Amniotic stem cell (primary cell): Measurements from ENCODE around the gene CASD1.

ENCODE experiments used
- DNase-seq: peaks from one replicate; lab custom pipeline; 2025; lab: John Stamatoyannopoulos, UW

CASD1 gene

DNA sequence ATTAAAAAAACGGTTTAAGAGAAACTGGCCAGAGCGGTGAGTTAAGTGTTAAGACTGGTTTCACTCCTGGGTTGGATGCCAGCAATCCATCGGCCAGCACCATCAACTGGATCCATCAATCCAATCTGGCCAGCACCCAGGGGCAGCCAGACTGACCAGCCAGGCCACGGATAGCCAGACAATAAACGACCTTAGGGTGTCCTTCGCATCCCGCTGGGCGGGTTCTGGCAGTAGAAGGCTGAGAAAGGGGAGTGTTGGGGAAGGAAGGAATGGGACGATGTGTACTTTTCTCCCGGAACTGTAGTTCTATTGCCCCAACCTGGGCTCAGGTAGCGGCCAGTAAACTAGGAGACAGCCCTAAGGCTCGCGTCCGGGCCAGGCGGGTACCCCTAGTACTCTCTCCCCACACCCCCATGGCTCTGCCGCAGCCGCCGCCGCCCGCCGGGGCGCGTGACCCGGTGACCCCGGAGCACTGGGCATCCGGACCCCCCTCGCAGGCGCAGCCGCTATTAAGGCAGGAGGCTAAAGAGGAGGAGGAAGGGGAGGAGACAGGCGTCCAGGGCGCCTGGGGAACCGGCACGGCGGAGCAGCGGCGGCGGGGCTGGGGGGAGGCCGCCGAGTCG is at the start of gene CASD1:
TSS of gene CASD1 (plus strand) at position 546 of the 623 bp plus-strand sequence. CDS start 276 bp downstream, outside the sequence.
- no peak for DNase-seq

DNA sequence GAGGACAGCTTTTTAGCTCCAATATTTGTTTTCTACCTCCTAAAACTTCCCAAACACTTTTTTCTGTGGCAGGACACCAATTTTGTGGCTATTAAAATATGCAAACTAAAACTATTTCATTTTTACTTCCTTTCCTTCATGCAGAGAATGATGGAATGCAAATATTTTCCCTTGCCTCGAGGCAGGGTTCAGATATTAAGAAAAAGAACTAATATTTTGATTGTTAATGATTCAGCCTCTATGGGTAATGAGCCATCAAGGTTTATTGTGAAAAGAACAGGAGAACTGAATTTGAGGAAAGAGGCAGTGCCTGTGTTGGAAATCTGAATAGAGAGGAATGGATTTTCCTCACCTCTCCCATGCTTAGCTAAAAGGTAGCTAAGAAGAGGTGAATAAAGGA is 43.1 kb upstream of the CASD1 start:
- no peak for DNase-seq

DNA sequence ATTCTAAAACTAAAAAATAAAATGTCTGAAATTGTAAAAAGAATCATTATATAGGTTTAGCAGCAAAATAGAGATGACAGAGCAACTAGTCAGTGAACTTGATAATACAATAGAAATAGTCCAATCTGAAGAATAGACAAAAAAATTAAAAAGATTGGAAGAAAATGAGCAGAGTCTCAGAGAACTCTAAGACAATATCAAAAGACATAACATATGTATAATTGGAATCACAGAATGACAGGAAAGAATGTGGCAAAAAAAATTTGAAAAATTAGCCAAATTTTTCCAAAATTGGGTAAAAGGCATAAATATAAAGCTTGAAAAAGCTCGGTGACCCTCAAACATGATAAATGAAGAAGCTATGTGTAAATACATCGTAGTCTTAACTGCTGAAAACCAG is 38.0 kb upstream of the CASD1 start:
- DNase-seq: no peak

DNA sequence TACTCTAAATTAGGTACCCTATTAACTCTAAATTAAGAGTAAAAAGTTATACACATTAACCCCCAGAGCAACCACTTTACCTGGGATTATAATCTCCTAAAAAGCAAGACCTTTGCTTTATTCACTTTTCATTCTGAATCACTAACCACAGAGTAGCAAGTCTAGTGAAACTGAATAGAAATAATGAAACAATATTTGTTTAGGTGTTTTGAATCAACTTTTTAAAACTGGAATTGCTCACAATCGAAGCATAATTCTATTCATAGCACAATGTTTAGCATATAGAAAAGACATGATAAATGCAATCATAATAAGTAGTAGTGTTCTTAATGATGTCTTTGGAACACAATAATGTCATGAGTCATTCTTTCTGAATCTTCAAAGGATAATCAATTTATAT is 37.0 kb upstream of the CASD1 start:
- no peak for DNase-seq

DNA sequence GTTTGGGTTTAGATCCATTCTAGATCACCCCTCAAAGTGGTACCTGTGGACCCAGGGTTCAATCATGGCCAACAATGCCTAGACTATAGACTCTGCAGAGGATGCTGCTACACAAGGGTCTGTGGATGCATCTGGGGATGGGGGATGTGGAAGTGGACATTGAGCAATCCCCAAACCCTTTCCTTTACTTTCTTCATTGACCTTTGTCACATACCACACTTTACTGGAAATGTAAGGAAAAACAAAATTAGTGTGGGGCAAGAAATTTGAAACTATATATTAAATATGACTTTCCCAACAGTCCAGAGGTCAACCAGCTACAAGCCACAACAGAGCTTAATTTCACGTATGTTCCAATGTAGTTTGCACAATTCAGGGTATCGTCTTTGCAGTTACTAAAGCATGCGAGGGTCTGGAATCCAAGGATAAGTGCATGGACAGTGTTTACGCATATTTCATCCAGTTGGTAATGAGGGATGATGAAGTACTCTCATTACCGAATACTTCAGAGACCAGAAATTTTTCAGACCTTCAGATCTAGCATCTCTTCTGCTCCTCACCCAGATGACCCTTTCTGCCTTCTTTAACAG is 33.3 kb upstream of the CASD1 start:
- DNase-seq: no peak

DNA sequence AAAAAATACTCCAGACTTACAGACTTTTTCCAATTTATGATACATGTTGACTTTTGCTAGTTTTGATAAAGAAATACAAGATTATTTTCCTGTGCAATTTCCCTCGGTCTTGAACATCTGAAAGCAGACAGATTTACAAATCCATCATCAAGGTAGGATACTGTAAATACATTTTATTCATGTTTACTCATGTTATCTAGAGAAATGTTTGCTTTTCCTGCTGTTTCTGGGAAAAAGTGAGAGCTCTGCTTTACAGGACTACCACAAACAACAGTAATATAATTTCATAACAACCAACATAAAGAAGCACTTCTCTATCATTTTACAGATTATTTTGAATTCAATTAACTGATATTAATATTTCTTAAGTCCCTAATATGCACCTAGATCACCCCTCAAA is 31.7 kb upstream of the CASD1 start:
- DNase-seq: no peak

DNA sequence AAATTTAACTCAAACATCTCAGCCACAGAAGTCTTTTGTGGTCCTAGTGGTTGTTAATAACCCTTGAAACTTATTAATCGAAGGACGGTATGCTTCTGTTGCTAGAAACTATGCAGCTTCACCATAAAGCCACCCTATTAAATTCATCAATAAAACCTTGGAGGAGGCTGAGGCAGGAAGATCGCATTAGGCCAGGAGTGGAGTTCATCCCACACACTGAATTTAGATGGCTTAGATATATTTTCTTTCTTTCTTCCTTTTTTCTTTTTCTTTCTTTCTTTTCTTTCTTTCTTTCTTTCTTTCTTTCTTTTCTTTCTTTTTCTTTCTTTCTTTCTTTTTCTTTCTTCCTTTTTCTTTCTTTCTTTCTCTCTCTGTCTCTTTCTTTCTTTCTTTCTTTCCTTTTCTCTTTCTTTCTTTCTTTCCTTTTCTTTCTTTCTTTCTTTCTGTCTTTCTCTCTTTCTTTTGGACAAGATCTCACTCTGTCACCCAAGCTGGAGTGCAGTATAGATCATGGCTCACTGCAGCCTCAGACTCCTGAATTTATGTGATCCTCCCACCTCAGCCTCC is 30.9 kb upstream of the CASD1 start:
- DNase-seq: no peak

DNA sequence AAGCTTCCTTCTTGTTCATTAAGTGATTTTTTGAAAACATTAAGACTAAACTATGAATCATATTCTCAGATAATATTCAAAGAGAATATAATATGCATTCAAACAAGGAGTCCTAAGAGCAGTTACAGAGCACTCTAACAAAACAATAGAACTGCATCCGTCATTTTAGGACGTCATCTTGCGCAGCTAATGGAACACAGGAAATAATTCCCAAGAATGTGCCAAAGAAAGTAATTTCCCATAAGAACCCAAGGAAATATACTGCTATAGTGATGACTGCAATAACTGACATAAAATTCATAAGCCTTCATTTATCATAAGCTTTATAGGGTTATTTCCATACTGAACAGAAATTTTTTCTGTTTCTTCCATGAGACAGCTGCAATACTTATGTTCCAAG is 28.3 kb upstream of the CASD1 start:
- DNase-seq: no peak

DNA sequence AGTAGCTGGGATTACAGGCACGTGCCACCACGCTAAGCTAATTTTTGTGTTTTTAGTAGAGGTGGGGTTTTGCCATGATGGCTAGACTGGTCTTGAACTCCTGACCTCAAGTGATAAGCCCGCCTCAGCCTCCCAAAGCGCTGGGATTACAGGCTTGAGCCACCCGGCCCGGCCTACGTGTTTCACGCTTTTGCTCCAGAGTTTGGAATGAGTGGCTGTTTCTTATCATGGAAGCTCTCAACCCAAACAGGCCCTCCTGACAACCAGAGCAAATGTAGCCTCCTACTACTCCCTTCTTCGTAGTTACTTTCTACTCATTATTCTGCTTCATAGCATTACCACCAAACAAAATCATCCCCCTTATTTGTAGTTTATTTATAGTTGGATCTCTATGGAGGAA is 26.8 kb upstream of the CASD1 start:
- DNase-seq: no peak

DNA sequence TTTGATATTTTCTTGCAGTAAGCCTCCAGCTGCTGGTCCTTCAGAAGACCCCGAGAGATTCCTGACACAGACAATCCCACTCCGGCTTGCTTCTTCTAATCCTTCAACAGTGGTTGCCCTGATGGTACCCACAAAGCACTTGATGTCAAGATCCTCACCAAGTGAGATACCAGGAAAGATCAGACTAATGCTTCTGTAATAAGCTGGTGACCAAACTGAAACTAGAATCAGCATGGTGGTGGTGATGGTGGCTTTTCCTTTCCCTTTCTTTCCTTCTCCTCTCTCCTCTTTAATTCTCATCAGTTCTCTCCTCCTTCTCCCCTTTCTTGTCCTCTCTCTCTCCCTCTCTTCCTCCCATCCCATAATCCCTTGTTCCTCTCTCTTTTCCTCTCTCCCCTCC is 25.8 kb upstream of the CASD1 start:
- DNase-seq: no peak

DNA sequence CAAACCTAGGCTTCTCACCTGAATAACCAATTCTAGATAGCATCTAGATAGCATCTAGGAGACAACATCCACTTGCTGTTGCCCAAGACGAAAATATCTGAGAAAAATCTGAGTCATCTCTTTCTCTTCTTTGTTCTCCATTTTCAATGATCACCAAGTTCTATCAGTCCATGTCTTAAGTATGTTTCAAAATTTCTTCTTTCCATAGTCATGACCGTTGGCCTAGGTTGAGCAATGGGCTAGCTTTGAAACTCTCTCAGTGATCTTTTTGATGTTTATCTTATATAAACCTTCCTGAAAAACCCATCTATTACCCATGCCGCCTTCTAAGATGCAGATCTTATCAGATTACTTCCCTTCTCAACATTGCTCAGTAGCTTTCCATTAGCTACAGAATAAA is 23.4 kb upstream of the CASD1 start:
- no peak for DNase-seq

DNA sequence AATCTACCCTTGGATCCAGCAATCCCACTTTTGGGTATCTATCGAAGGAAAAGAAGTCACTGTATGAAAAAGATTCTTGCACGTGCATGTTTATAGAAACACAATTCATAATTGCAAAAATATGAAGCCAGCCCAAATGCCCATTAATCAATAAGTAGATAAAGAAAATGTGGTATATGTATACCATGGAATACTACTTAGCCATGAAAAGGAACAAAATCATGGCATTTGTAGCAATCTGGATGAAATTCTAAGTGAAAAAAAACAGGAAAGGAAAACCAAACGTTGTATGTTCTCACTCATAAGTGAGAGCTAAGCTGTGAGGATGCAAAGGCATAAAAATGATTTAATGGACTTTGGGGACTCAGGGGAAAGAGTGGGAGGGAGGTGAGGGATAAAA is 18.2 kb upstream of the CASD1 start:
- no peak for DNase-seq

DNA sequence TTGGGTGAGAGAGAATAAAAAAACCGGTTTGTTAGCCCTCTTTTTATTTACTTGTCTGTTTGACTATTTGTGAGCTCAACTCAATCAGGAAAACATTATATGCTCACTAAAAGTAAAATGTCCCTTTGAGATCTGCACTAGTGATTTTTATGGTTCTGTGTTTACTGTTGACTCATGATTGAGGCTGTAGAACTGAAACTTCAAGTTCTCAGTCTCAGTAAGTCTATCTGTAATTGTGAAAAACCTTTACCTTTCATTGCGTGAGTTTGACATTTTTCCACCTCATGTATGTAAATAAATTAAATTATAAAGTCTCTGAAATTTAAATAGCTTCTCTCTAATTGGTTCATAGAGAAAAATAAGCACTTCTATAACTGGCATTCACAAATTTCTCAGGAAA is 17.0 kb upstream of the CASD1 start:
- no peak for DNase-seq

DNA sequence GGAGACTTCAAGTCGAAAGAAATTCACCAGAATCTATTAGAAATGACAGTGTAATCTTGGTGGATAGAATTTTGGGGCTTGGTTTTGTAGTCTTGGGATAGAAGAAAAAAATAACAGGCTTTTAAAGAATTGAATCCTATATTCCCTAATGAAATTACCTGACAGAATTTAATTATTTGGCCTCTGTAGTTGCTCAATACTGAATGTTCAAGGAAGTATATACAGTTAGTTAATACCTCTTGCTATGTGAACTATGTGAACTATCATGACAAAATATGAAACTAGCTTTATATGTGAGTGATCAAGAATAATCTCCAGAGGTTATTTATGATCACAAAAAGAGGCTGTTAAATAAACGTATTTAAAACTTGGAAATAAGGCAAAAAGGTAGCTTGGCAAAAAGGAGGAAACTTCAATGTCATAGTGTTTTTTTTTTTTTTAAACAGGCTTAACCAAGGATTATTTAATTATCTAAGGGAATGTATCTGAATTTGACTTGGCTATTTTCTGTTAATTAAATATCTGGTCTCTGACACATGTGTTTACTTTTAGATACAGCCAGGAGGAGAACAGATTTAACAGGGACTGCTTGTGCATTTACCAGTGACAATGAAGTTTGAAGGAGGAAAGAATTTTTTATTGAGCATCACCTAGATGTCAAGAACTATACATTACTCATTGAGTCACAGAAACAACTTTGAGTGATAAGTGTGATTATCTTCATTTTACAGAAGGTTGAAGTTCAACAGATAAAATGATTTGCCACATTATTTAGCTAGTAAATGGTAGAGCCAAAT is 11.5 kb upstream of the CASD1 start:
- DNase-seq: no peak

DNA sequence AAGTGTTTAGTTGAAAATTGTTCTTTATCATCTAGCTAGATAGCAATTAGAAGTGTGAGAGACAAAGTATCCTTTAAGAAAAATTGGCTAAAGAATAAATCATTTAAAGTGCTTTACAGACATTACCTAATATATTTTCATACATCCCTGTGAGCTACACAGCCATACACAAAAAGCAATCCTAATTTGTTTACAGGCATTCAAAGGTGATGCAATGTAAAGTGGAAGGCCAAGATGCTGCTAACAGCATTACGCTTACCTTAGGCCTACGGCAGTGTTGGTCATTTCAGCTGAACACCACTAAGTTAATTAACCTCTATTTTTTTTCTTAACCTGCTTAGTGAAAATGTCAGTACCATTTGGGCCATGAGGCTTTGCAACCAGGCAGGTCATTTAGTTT is 10.7 kb upstream of the CASD1 start:
- no peak for DNase-seq

DNA sequence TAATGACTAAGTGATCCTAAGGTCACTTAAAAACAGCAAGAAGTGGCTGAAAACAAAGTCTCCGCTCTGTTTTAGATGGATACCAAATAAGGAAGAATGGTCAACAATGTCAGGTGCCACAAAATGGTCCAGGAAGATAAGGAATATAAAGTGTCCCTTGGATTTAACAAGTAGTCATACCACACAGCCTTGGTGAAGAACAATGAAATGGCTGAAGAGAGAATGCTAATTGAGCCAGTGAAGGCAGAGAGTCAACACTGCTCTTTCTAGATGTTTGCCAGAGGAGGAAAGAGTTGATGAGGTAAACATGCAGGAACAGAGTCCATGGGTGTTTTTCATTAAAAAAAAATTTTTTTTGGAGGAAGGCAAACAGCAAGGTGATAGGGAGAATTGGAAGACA is 2.1 kb upstream of the CASD1 start:
- DNase-seq: no peak

DNA sequence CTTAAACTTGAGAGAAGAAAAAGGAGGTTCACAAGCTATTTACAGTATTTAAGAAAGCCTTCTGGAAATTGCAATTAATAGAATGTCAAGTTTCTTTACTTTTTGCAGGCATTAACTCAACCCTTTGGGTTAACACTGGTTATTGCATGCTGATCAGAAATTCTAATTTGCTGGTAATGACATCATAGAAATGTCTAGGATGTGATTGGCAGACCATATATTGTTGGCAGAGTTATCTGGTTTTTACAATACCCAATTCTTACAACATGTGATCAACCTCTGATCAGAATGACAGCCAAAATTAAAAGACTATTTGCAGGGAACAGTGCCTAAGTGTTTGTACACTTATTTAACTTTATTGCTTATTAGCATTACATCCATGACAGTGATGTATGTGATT is 1.6 kb upstream of the CASD1 start:
- no peak for DNase-seq

DNA sequence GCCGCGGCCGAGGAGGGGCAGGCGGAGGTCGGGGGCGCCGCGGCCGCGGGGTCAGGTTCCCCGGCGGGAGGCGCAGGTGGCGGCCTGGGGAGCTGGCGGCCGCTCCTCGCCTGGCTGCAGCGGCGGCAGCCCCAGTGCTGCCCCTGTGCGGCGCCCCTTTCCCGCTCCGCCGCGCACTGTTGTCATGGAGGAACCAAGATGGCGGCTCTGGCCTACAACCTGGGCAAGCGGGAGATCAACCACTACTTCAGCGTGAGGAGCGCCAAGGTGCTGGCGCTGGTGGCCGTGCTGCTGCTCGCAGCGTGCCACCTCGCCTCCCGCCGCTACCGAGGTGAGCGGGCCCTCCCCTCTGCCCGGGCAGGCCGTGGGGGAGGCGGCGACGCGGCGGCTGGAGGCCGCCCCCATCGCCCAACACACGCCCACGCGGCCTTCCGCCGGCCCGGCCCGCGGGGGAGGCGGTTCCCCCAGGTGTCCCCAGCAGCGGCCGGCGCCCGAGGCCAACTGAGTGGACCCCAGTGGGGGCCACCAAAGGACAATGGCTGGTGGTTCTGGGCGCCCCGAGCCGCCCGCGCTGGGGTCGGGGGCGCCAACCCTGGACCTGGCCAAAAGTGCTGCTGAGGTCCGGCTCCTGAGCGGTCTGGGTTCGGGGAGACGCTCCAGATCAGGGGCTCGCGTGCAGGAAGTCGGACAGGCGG is 425 bp downstream of the CASD1 start:
- DNase-seq: peak; percentile 25

DNA sequence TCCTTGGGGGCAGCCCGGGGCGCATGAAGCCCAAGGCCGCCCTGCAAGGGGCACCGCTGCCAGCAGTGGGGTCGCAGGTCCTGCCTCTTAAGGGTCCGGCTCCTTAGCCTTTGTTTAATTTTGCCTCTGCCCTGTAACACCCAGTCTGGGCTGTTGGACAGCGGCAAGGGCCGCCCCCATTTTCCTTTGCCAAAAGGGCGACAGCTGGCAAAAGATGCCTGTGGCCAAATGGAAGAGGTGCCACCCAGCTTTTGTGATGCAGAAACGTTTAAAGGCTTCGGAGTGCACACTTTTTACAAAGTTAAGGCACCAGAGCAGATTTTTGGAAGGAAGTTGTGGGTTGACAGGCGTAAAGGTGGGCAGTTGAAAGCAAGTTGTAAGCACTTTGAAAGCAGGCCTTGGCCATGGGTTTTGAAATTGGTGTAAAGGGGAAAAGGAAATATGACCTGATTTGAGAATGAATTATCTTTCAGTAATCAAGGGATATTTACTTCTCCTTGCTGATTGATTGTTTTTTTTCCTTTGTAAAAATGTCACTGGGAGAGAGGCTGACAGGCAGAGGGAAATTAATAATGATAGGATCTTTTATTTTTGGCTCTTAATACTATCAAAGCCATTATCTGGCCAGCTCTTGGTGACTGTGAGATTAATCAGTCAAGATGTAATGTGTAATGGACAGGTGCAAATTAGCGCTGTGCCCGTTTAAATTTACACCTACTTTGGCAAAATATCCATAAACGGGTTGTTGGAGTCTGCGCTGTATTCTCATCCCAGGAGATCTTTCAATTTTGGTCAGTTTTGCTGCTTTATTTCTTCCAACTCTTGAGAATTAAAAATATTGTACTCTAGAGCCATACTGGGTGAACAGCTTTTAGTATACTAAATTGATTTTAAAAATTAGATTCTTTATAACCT is 1.2 kb downstream of the CASD1 start:
- DNase-seq: no peak

DNA sequence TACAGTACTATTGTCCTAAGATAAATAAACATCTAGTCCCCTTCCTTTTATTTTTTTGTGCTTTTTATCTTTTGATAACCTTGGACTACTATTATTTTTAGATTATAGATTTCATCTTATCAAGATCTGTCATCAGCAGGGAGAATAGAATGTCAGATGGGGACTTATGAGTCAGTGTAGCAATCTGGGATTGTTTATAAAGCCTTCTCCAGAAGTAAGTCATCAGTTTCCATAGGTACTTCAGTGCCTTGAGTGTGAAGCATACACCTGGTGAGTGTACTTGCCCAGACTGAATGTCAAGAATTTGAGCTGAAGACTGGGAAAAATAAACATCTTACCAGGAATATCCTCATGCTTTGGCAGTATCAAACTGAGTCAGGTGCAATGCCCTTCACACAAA is 2.1 kb downstream of the CASD1 start:
- DNase-seq: no peak

DNA sequence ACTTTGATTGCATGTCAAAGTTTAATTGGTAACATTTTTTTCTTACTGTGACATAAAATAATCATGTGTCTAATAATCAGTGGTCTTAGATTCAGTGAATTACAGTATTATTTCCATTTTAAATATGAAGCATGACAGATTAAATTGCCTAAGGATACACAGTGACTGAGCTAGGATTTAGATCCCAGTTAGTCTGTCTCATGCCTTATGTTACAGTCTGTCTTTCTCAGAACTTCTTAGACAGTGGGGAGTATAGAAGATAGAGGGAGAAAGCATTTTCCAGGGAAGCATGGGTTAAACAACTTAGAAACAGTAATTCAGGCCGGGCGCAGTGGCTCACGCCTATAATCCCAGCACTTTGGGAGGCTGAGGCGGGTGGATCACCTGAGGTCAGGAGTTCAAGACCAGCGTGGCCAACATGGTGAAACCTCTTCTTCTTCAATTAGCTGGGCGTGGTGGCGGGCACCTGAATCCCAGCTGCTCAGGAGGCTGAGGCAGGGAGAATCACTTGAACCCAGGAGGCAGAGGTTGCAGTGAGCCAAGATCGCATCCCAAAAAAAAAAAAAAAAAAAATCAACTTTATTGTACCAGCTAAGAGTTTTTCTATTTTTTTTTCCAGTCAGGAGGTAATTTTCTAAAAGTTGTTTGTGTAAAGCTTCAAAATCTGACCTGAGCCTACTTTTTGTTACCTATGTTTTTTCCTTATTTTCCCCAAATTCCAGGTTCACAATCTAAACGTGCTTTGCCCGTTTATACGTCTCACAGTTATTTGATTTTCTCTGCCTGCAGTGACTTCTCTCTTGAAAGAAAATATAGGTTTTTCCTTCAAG is 3.3 kb downstream of the CASD1 start:
- no peak for DNase-seq
